Erythroblast (primary cell): Measurements from ENCODE around the gene UPK3A.

Experiments
- GATA1 ChIP-seq: IDR thresholded peaks from 2 replicates; pipeline ENCODE4 v1.6.1; 2011; ENCODE audit warnings: low read depth, mild to moderate bottlenecking, control low read depth, low read length, moderate library complexity
- POLR2A ChIP-seq: IDR thresholded peaks from 2 replicates; pipeline ENCODE4 v1.6.1; 2011; ENCODE audit warnings: mild to moderate bottlenecking, low read length

GRCh38 chr22:45235101-45235777 lies 49.5 kb upstream of the UPK3A start:
- TF ChIP-seq POLR2A (no peak), GATA1 (no peak)
